Kidney (tissue), 14 donors: ENCODE data around the gene ABCB9. TPM values are rescaled to one million over a fixed set of nuclear protein-coding genes. Genes with fewer than 3 reads are reported as not detected.

Experiments
- DNase-seq, 5 donors: peaks; one replicate each; pipeline ENCODE4 v3.0.0-alpha.2; 2013 to 2020
- FAIRE-seq: peaks from 2 replicates; lab custom pipeline; 2012; peaks lifted over from hg19 to GRCh38; lab: Jason Lieb, UNC
- H3K27ac ChIP-seq, 2 donors: one replicate each; pipeline ENCODE4 v1.7.0; 2013; ENCODE audit warnings: low read depth in 2 of 2, low read length in 2 of 2, inconsistent platforms in 1 of 2
- H3K27me3 ChIP-seq: one replicate; pipeline ENCODE4 v1.7.1; 2013; ENCODE audit warnings: low read length, inconsistent platforms; ENCODE audit not compliant: control insufficient read depth, insufficient read depth
- H3K36me3 ChIP-seq, 3 donors: one replicate each; pipeline versions ENCODE4 v1.7.0 to v1.7.1; 2013; ENCODE audit warnings: low read length in 3 of 3, control low read depth in 1 of 3, inconsistent platforms in 1 of 3; ENCODE audit not compliant: insufficient read depth in 3 of 3, control insufficient read depth in 2 of 3
- H3K4me1 ChIP-seq, 3 donors: one replicate each; pipeline versions ENCODE4 v1.7.0 to v1.7.1; 2013; ENCODE audit warnings: low read length in 3 of 3, inconsistent platforms in 1 of 3, low read depth in 1 of 3; ENCODE audit not compliant: control insufficient read depth in 2 of 3, insufficient read depth in 2 of 3
- H3K4me3 ChIP-seq, 3 donors: one replicate each; pipeline versions ENCODE4 v1.7.0 to v1.8.1; 2013; ENCODE audit warnings: low read length in 3 of 3, control low read depth in 1 of 3, inconsistent platforms in 1 of 3
- H3K9ac ChIP-seq, 3 donors: one replicate each; pipeline versions ENCODE4 v1.7.0 to v1.7.1; 2013; ENCODE audit warnings: low read length in 3 of 3, control low read depth in 1 of 3, inconsistent platforms in 1 of 3
- H3K9me3 ChIP-seq, 3 donors: one replicate each; pipeline versions ENCODE4 v1.7.0 to v1.7.1; 2013; ENCODE audit warnings: low read length in 3 of 3, control low read depth in 1 of 3, inconsistent platforms in 1 of 3; ENCODE audit not compliant: control insufficient read depth in 2 of 3, insufficient read depth in 1 of 3
- CTCF ChIP-seq: IDR thresholded peaks from 3 replicates; pipeline ENCODE4 v1.5.1; 2012; ENCODE audit warnings: mild to moderate bottlenecking, moderate library complexity, borderline replicate concordance; ENCODE audit not compliant: insufficient read depth; ENCODE audit errors: extremely low read depth
- intact Hi-C: fragments of 100-400 bp; cut with DNase I; formaldehyde crosslinking; loops from one replicate; pipeline ENCODE4 v1.11.1; 2022
- polyA plus RNA-seq: library from polyadenylated mRNA; stranded (reverse); fragments of 350-450 nt; fragmentation: Illumina TruSeq; extraction: RNeasy Lipid Tissue Mini Kit (QIAGEN cat#74804); gene quantifications from one replicate; pipeline ENCODE4 v1.2.3, GENCODE V29; 2014; ENCODE audit warnings: low read depth, low replicate concordance; ENCODE audit not compliant: insufficient read depth
- total RNA-seq: library from RNA; stranded (reverse); fragmentation: NEBNext Ultra II Directional; extraction: Animal tissue kit (Norgen Biotek cat#: 25700); gene quantifications from one replicate; pipeline ENCODE4 v1.2.1, GENCODE V29; 2021
- donor health status: control.
- donor health status: control.
- donor health status: control.
- donor health status: control.
- donor health status: control.
- donor health status: DM: yes; HTN: yes; CAD: no.
- donor health status: Normal renal cell carcinoma (clear cell type).

ABCB9 gene
- total and polyA plus RNA-seq, 2 donors from 2014 or later = 4.6 to 7.6 TPM

- intact Hi-C loops = no loop called here
- TF ChIP-seq CTCF = no peak
- Histone ChIP-seq H3K9me3 (no peaks in the 10 kb centered on the region), H3K36me3 (peaks cover 0 to 7% (median 3%) of the 10 kb centered on the region in 3 donors), H3K4me3 (peak overlapping the region in 1 of 3 donors; percentile 77), H3K27ac (no peak overlapping the region), H3K9ac (peak overlapping the region in 1 of 3 donors; percentile 73), H3K27me3 (no peaks in the 10 kb centered on the region), H3K4me1 (peaks cover 3 to 49% (median 19%) of the 10 kb centered on the region in 3 donors)
- DNase-seq (peak in 2 of 5 donors; percentile 38 to 71), FAIRE-seq (no peak)
These were observed 16.2 kb upstream of the ABCB9 start for GRCh38 chr12:122982477-122982815.

GRCh38 chr12:122981587-122982476 is 15.6 kb upstream of the ABCB9 start:
- Histone ChIP-seq H3K9me3 (no peaks in the 10 kb centered on the region), H3K27ac (no peak overlapping the region), H3K36me3 (peaks cover 0 to 7% (median 3%) of the 10 kb centered on the region in 3 donors), H3K4me1 (peaks cover 3 to 49% (median 19%) of the 10 kb centered on the region in 3 donors), H3K9ac (peak overlapping the region; percentile 59 to 88 (median 73)), H3K27me3 (no peaks in the 10 kb centered on the region), H3K4me3 (peak overlapping the region; percentile 75 to 77 (median 77))
- FAIRE-seq = no peak
- no peak for TF ChIP-seq CTCF
- intact Hi-C loops = no loop called here
- DNase-seq = peak in 2 of 5 donors; percentile 50 to 66

- Histone ChIP-seq H3K27ac (peak overlapping the region; percentile 57 to 69), H3K27me3 (no peaks in the 10 kb centered on the region), H3K9me3 (no peaks in the 10 kb centered on the region), H3K36me3 (peaks cover 0 to 7% (median 3%) of the 10 kb centered on the region in 3 donors), H3K9ac (peak overlapping the region; percentile 59 to 88 (median 73)), H3K4me1 (peaks cover 3 to 57% (median 22%) of the 10 kb centered on the region in 3 donors), H3K4me3 (peak overlapping the region; percentile 75 to 77 (median 77))
- TF ChIP-seq CTCF = no peak
- intact Hi-C loops = no loop called here
- DNase-seq (peak in 2 of 5 donors; percentile 46 to 71), FAIRE-seq (no peak)
These were observed 14.8 kb upstream of the ABCB9 start for GRCh38 chr12:122981036-122981471.
